Inflammatory macrophage treated with lipopolysaccharide for 4 hours (primary cell): Measurements from ENCODE around the gene RTEL1.
A peak's percentile ranks its signal among the peaks of the same experiment; 100 is the strongest.
"Not testable (repeated sequence)": the region's sequence is repeated elsewhere in the genome, so short reads cannot be mapped to it uniquely, and the experiment has no call there.

Experiments used
- DNase-seq: peaks from one replicate; pipeline ENCODE4 v3.0.0-alpha.2; 2020

Gene RTEL1

GRCh38 chr20:63652192-63652980, 5.7 kb upstream of the RTEL1 start:
- no peak for DNase-seq

- DNase-seq: peak; percentile 68
Measured at GRCh38 chr20:63653041-63653973, 4.8 kb upstream of the RTEL1 start, which contains the start of gene STMN3. Gene STMN3, minus strand, starts transcription at chr20:63653424. Its CDS starts 79 bp downstream, at chr20:63653345.

DNA sequence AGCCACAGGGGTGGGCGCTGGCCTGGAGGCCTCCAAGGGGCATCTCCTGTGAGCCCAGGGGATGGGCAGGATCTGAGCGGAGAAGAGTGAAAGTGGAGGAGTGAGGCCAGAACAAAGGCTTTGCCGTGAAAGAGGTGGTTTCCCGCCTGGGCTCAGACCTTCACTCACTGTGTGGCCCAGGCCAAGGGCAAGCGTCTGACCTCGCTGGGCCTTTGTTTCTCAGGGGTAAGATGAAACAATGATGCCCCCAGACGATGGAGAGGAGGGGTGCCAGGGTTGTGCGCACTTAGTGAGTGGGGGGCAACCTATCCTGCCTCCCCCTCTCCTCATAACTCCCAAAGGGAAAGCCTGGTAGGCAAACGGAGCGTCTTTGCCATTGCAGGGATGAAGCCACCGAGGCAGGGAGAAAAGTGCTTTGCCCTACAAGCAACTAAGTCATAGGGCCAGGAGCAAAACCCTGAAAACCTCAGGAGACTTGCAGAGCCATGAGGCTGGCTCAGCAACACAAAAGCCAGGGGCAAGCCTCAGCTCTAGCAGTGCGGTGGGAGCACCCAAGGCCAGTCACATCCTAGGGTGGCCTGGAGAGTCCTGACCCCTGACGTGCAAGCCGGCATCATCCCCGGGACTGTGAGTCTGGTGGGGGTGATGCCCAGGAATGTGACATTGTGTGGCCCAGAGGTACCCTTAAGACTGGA, 4.0 kb upstream of the RTEL1 start:
- no peak for DNase-seq

GRCh38 chr20:63655249-63655648, 2.9 kb upstream of the RTEL1 start:
- no peak for DNase-seq

DNA sequence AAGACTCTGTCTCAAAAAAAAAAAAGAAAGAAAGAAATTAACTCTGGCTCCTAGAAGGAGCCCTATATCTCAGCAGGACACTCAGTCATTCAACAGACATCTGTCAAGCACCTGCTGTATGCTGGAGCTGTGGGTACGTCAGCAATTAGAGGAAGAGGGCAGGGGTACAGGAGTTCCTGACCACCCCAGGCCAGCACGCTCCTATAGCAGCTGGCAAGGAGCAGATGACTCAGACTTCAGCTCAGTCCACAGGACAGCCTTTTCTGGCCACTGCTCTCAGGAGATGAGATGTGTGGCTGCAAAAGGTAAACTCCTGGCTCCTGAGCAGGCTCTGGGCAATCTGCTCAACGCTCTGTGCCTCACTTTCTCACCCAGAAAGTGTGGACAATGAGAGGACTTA, 1.7 kb upstream of the RTEL1 start:
- DNase-seq: no peak

DNA sequence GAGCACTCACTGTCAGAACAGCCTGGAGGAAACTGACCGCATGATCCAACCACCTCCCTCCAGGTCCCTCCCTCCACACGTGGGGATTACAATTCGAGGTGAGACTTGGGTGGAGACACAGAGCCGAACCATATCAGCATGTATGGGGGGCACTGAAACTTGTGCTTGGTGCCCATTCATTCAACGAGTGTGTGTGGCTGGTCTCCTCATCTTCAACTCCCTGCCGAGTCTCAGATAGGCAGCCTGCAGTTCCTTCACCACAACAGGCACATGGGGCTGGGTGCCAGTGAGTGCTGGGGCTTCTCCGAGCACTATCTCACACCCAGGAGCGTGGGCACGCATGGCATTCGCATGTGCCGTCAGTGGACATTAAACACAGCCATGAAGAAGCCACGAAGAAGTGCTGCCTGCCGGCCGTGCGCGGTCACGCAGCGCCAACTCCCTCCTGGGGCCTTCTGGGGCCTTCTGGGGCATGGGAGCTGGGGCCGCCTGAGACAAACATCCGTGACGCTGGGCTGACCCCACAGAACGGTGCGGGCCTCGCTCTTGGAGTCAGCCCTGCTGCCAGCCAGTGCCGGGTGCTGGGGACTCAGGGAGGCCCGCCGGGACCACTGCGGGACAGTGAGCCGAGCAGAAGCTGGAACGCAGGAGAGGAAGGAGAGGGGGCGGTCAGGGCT, 714 bp upstream of the RTEL1 start:
- no peak for DNase-seq

DNA sequence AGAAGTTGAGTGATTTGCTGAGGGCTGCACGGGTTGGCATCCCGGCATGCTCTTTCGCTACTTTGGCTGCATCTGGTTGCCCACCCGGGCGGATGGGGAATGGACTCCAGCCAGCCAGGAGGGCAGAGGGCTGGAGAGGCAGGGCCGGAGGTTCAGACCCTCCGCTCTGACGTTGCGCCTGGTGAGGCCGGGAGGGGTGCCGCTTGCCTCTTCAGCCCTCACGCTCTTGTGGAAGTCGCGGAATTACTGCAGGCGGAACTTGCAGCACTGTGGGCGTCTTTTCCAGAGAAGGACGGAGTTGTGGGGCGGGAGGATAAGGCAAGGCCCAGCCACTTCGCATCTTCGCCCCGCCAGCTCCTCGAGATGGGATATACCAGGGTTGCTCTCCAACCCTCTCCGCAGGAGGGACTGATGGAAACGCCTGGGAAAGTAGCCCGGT, 656 bp downstream of the RTEL1 start:
- DNase-seq: peak; percentile 57

- no peak for DNase-seq
Measured at GRCh38 chr20:63659370-63659769, 1.3 kb downstream of the RTEL1 start.

DNA sequence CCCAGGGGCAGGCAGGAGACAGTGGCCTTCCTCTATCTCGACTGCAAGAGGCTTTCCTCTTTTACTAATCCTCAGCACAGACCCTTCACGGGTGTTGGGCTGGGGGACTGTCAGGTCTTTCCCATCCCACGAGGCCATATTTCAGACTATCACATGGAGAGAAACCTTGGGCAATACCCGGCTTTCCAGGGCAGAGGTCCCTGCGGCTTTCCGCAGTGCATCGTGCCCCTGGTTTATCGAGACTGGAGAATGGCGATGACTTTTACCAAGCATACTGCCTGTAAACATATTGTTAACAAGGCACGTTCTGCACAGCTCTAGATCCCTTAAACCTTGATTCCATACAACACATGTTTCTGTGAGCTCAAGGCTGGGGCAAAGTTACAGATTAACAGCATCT, 2.1 kb downstream of the RTEL1 start:
- DNase-seq: not testable (repeated sequence)

DNA sequence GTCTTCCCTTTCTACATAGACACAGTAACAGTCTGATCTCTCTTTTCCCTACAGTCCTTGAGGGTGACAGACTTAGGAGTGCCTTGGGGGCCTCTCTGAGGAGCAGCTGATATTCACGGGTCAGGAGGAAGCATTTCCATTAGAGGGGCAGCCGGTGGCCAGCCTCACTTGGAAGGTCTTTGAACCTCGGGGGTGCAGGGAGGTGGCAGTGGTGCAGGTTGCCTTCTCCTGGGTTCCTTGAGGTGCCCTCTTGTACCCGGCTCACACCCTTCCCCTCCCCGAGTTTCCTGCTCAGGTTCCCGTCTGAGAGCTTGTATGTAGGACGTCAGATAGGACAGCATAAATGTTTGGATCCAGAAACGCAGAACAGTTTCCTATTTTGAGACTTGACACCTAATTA, 2.5 kb downstream of the RTEL1 start:
- DNase-seq: no peak

DNA sequence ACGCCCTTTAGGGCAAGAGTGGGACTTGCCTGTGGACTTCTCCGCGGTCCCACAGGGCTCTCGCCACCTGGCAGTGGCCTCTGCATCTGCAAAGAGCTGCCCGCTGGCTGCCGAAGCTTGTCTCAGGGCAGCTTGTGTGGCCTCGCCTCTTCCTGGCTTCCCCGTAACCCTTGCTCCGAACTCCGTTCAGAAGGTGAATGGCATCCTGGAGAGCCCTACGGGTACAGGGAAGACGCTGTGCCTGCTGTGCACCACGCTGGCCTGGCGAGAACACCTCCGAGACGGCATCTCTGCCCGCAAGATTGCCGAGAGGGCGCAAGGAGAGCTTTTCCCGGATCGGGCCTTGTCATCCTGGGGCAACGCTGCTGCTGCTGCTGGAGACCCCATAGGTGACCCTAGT, 3.0 kb downstream of the RTEL1 start:
- DNase-seq: no peak

DNA sequence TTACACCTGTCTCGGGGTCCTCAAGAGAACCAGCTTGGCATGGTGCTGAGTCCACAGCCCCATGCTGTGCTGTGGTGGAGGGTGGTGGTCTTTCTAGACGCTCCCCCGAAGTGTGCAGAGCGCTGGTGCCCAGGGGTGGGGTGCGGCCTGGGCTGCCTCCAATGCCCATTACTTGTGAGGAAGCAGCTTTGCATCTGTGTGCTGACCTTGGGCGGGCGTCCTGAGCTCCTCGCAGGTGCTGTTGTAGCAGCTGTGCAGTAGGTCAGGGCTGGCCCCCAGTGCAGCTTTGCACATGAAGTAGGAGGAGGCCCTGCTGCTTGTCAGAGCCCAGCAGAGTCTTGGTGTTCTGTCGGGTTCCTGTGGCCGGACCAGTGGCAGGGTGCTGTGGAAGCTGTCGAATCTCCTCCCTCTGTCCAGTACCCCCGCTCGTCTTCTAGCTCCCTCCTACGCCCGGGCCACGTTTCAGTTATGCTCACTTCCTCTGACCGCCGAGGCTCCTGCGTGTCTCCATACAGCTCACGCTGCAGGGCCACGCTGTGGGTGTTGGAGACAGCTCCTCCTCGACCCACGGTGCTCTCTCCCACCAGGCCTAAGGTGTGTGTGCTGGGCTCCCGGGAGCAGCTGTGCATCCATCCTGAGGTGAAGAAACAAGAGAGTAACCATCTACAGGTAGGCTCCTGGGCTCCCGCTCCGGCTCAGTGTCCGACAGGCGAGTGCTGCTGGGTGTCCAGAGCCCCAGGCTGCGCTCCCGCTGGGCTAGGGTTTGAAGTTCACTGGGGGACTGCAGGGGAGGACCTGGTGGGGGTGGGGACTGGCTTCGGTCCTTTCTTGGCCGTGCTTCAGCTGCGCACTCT, 4.1 kb downstream of the RTEL1 start:
- no peak for DNase-seq

GRCh38 chr20:63662813-63663189, 4.7 kb downstream of the RTEL1 start:
- no peak for DNase-seq

GRCh38 chr20:63663332-63664066, 5.4 kb downstream of the RTEL1 start:
- no peak for DNase-seq

DNA sequence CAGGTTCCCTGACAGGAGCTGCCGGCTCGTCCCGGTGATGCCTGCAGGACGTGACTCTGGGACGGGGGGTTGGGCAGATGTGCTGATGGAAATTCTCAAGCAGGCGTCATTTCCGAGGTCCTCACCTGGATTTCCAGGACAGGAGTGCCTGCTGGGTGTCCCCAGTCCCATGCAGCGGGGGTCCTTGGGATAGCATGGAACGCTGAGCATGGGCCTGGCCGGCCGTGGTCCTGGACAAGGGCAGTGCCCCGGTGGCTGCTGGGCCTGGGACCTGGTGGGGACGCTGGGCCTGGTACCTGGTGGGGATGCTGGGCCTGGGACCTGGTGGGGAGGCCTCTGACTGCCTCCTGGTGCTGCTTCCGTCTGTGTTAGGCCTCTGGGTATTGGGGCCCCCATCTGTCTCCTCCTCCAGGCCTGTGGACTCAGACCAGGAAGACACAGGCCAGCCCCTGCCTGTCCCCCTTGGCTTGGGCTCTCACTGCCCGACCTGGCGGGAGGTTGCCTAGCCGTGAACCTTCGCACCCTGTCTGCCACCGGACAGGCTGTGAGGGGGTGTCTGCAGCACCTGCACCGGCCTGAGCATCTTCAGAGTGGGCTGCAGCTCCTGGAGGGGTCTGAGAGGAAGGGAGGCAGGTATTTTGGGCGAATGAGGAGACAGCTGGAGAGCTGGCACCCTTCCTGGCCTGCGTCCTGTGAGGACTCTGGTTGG, 6.2 kb downstream of the RTEL1 start:
- no peak for DNase-seq

GRCh38 chr20:63664861-63665594, 6.9 kb downstream of the RTEL1 start:
- no peak for DNase-seq

- no peak for DNase-seq
Measured at GRCh38 chr20:63665708-63666107, 7.6 kb downstream of the RTEL1 start.

GRCh38 chr20:63667858-63668257, 9.7 kb downstream of the RTEL1 start:
- no peak for DNase-seq

GRCh38 chr20:63668351-63668750, 10.2 kb downstream of the RTEL1 start:
- DNase-seq: no peak

DNA sequence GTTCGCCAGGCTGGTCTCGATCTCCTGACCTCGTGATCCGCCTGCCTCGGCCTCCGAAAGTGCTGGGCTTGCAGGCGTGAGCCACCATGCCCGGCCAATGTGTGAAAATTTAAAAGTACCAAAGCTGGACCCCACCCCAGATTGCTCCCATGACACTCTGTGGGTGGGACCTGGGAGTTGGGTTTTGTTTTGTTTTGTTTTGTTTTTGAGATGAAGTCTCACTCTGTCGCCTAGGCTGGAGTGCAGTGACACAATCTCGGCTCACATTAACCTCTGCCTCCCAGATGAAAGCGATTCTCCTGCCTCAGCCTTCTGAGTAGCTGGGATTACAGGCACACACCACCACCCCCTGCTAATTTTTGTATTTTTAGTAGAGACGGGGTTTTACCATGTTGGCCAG, 13.6 kb downstream of the RTEL1 start:
- DNase-seq: not testable (repeated sequence)
